Tongue (tissue), 2 donors: ENCODE data around the gene COBL. TPM values are rescaled to one million over a fixed set of nuclear protein-coding genes. Genes with fewer than 3 reads are reported as not detected.

Experiments
- DNase-seq: peaks from one replicate; pipeline ENCODE4 v3.0.0-alpha.2; 2015
- total RNA-seq: library from RNA; depleted of rRNA; stranded (reverse); fragments of >200 nt; gene quantifications from one replicate; pipeline ENCODE4 v1.2.3, GENCODE V29; 2014

Gene COBL, protein sequence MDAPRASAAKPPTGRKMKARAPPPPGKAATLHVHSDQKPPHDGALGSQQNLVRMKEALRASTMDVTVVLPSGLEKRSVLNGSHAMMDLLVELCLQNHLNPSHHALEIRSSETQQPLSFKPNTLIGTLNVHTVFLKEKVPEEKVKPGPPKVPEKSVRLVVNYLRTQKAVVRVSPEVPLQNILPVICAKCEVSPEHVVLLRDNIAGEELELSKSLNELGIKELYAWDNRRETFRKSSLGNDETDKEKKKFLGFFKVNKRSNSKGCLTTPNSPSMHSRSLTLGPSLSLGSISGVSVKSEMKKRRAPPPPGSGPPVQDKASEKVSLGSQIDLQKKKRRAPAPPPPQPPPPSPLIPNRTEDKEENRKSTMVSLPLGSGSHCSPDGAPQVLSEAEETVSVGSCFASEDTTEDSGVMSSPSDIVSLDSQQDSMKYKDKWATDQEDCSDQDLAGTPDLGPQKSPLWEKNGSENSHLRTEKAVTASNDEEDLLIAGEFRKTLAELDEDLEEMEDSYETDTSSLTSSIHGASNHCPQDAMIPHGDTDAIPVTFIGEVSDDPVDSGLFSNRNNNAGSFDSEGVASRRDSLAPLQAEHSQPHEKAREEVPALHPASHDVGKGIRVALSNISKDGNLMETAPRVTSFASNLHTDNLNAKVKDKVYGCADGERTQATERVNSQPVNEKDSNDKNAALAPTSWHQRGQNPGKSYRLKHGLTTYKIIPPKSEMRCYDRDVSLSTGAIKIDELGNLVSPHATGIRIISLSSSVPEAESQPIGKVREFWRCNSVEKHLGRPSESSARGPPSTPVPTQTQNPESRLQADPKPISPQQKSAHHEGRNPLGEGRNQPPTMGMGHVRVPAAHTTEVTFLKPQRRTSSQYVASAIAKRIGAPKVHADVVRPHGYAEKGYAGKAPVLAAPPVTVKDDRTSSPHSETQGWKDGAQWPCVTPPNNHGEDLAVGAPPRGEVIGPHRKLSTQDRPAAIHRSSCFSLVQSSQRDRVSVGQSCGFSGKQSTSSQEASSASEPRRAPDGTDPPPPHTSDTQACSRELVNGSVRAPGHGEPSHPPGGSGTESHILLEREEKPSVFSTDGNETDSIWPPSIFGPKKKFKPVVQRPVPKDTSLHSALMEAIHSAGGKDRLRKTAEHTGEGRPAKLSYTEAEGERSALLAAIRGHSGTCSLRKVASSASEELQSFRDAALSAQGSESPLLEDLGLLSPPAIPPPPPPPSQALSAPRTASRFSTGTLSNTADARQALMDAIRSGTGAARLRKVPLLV
- total RNA-seq = 87.7 TPM

DNA sequence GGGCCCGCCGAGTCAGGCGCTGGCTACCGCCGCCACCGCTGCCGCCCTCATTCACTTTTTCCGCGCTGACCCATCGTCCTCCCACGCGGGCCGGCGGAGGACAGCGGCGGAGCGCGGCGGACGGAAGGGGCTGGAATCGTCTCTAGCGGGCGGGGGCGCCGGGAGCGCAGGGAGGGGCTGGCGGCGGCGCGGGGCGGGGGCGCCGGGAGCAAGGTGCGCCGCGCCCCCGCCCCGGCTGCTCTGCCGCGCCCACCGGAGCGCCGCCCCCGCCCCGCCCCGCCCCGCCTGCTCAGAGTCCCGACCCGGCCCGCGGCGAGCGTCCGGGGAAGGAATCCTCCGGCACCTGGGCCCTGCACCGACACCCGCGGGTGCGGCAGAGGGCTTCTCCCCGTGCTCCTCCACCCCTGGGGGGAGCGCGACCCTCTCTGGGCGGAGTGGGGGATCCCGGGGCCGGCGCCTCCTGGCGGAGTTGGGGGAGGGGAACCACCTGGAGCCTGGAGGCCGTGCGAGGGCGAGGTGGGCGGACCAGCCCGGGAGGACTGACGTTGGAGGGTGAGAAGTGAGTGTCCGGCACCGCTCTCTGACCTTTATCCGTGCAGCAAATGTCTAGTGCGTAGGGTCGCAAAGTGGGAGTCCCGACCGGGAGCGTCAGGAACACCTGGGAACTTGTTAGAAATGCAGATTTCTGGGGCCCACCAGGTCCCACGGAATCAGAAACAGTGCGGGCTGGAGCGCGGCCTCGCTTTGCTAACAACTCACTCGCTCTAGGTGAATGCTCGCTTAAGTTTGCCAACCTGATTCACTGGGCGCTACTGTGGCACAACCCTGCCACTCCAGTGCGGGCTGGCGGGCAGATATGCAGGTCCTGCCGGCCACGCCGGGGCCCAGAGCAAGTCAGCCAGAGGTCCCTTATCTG, at the start of gene COBL:
COBL (minus strand) TSS at position 144 of the 916 bp plus-strand sequence. CDS start 176 bp downstream, outside the sequence.
- peak; percentile 57 for DNase-seq

DNA sequence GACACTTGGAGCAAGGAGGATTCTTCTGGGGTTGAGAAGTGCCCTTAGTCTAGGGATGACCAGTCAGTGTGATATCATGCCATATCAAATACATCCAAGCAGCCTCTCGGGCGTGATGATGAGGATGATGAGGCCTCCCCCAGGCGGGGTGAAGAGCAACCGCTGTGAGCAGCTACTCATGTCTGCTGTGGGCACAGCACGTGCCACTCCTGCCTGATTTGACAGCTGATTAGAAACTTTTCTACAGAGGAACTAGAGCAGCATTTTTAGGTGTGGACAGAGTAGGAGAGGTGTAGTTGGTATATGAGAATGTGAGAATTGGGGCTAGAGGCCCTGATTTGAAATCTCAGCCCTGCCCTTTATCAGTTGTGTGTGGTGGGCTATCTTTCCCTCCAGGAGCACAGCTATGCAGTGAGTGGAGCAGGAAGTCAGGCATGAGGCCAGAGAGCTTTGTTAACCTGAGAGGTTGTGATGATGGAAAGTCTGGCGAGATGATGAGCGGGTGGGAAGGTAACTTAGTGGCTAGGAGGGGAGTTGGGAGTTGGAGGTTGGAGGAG, 49.6 kb upstream of the COBL start:
- no peak for DNase-seq

DNA sequence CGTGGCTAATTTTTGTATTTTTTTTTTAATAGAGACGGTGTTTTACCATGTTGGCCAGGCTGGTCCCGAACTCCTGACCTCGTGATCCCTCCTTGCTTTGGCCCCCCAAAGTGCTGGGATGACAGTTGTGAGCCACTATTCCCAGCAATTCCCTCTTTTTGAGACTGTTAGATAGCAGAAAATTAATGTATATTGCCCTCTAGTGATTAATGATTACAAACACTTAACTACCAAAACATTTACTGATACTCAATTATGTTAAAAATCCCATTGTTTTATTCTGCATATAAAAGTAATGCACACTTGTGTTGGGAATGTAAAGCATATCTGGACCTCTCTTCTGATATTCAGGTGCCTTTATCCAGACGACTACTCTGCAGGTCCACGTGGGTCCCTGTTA, 41.2 kb upstream of the COBL start:
- DNase-seq = no peak

DNA sequence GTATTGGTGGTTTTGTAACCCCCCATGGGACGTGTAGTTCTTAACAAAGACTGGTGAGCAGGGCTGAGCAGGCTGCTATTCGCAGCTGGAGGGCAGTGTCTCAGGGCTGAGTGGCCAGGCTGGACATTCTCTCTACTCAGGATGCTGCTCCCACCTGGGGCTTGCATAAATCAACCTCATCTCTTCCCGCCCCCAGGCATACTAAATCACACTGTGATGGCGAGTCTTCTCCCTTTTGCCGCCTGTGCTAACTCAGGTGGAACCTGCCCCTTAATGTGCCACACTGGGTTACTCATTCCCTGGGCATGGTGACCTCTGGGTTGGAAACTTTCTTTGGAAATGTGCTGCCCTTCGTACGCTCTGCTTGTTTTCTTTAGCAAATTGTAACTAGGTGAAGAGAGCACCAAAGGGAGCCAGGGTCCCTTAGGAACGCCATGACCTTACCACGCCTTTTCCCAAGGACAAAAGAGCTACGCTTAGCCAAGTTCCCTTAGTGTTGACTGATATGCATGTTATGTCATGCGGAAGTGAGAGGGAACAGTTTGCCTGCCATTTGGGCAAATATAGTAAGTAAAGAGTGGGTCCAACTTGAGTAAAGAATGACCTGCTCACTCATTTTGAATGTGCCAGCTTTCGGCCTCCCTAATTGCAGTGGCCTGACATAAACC, 40.4 kb upstream of the COBL start:
- DNase-seq = no peak

DNA sequence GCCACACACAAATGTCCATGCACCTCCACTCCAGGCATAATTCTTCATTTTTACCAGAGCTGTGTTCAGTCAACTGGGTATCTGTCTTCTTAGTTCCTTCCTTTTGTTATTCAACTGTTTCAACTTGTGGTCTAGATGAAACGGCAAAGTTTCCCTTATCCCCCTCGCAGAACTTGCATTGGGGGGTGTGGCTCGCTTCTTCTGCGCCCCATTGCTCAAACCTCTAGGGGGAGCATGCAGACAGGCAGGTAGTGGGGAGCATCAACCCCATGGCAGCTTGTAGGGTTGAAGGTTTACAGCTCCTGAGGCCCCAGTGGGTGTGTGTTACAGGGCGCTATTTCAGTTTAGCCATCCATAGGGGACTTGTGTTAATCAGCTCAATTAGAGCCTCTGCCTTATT, 38.3 kb upstream of the COBL start:
- DNase-seq = no peak

DNA sequence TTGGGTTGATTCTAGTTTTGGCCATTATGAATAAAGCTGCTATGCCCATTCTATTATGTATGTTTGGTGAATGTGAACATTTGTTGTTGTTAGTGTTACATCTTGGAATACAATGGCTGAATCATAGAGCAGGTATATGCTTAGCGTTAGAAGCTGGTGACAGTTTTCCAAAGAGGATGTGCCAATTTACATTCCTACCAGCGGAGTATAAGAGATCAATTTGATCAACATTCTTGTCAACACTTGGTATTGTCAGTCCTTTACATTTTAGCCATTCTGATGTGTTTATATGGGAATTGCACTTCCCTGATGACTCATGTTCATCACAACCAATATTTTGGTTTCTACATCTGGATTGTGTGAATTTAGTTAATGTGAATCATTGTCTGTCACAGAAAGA, 37.8 kb upstream of the COBL start:
- DNase-seq = no peak

DNA sequence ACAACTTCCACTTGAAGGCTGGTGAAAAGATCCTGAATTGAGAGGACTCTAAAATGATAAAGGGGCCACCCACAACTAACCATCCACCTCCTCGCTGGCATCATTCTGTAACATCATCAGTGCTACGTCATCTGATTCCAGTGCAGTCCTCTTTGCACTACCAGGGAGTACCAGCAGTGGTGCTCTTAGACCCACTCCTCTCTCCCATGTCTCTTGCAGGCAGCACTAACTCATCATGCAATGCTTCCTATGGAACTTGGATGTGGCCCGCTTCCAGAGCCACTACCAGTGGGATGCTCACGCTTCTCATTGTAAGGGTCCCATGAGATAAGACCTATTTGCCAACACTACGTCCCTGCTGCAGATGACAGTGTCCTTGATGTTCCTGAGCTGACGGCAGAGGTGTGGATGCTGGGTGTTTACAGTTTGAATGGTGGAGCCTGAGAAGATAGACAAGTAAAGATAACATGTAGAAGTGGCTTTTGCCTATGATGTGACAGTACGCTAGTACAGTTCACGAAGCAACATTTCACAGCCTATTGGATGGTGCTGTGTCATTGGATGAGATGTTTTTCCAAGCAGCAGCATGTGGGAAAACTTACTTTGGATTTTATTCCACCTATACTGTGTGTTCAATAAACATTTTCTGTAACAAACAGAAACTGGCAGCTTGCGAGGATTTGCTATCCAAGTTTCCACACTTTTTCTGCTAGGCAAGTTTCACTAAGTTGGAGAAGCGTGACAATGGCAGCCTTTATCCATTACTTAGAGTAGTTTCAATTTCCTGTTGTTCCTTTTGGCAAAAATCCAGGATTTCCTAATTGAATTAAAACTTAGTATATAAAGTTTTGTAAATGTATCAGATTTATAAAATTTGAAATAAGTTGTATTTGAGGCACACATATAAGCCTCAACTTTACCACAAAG, 35.8 kb upstream of the COBL start:
- peak; percentile 80 for DNase-seq

DNA sequence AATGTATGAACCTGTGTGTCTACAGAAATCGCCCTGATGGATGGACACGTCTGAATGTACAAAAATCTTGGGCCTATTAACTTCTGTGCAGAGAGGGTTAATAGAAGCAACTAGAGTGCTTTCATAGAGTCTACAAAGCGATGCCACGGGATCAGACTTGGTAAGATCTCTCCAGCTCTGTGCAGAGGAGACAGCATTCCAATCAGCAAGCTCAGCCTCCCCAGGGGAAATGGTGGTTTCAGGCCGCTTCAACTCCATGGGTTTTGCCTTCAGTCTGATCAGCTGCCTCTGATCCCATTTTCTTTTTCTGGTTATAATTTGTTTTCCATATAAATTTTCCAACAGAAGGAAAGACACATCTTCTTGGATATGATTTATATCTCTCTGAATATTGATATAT, 35.1 kb upstream of the COBL start:
- peak; percentile 12 for DNase-seq

DNA sequence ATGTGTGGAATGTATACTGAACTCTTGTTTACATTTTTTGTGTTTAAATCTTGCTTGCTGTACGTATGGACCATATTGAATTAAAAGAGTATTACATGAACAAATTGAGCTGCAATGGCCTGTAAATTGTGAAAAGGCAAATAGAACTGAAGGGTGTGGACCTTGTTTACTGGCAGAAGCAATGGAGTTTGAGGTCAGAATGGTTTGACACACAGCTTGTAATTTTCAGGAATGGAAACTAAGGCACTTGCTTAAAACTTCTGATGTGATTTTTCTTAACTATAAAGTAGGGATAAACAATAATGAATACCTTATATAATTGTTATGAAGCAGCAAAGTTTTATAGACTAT, 33.9 kb upstream of the COBL start:
- DNase-seq = no peak

DNA sequence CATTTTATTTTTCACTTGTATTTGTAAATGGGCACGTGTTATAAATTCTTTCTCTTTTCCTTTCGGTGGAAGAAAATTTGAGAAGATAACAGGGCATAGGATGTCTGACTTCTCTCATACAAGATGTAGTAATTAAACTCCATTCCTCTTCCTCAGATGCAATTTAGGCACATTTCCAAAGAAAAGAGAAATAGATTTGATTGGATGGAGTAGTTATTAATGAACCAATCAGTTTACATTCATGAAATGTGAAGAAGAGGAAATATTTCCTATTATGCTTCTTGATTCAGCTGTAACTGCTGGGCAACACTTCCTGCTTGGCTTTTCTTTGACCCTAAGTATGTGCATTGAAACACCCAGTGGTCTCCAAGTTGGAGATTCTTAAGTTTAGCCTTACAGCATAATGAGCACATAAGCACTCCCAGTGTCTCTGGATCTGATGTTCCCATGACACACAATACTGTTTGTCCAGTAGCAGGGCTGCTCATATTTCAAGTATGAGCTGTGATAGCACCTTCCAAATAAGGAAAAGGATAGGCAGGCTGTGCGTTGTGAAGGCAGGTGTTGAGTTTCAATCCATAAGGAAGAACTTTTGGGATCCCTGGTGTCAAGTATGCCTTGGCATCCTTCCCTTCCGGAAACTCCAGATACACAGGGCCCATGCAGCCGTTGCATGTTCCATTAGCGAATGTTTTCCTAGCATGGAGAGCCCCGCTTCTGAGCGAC, 33.4 kb upstream of the COBL start:
- DNase-seq = peak; percentile 92

DNA sequence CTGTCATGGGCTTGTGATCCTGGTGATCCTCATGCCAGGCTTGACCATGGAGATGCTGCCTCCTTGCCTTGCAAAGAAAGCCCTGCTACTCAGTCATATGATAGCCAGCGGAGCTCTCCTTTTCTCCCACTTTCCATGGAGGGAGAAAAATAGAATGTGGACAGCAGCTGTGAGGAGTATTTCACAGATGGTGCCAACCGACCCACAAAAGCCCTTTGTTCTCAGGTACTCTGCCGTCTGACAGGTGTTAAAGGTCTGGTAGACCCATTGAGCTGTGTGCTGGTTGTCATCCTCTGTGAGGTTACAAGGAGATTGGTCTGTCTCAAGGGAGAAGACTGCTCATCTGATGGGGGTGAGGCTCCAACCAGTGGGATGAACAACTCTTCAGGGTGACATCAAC, 29.5 kb upstream of the COBL start:
- peak; percentile 58 for DNase-seq

DNA sequence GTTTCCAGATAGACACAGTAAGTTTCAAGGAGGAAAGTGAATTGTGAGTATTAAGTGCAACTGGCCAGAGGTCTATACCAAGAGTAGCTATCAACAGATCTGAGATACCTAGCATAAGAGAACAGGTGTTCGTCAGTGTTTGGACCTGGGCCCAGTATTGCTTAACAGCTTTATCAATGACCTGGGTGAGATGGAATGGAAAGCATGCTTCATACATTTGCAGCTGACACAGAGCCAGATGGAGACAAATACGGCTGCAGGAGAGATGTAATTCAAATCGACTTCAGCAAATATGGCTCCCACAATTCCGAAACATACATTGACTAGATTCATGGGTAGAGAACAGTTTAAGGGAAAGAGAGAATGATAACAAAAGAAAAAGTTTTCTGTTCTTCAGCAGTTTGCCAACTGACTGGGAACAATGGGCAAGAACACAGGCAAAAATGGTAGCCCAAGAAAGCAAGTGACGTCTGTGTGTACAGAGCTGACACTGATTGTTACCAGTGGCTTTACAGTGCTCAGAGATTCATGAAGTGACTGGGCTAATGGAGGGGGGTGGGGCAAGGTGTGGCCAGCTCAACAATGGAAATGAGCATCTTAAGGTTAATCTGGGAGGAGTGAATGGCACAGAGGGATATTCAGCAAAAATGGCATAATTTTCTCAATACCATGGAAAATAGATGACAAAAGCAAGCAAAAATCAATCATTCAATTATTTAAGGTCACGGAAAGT, 28.0 kb upstream of the COBL start:
- DNase-seq = peak; percentile 79

DNA sequence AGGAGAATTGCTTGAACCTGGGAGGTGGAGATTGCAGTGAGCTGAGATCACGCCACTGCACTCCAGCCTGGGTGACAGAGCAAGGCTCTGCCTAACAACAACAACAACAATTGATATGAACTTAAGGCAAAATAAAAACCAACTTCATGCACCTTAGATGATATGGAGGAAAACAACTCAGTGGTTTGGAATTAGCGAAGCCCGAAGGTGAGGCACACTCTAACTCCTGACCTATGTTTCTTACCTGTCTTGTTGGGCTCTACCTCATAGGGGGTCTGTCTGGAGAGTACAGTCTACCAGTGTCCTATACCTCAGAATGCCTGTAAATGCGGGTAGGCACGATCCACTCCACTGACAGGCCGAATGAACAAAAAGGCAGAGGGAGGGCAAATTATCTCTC, 24.3 kb upstream of the COBL start:
- no peak for DNase-seq

DNA sequence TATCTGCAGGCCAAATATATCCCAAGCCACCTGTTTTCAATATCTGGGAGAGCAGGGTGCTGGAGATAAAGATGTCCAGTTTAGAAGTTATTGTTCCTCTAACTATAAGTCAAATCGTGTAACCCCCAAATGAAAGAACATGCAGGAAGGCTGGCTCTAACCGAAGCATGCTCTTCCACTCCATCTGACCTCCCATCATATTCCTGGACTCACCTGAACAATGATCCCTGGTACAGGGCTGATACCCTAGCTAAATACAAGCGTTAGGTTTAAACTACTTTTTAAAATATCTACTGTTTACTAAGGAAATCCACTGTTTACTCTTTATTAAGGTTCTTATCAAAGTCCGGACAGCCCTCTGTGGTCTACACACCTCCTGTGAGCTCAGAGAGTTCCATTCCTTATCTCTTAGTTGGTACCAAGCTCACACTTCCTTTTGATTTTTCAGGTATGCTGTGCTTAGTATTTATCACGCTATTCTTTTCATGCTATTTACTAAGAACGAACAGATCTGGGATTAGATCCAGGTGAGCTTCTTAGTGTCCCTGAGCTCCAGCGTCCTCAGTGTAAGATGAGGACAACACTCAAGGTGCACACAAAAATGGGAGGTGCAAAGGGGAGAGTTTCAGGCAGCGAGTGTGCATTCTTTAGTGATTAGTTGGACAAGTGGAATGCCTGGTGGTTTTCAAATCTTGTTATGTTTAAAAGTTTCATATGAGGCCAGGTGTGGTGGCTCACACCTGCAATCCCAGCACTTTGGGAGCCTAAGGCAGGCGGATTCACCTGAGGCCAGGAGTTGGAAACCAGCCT, 23.6 kb upstream of the COBL start:
- no peak for DNase-seq

DNA sequence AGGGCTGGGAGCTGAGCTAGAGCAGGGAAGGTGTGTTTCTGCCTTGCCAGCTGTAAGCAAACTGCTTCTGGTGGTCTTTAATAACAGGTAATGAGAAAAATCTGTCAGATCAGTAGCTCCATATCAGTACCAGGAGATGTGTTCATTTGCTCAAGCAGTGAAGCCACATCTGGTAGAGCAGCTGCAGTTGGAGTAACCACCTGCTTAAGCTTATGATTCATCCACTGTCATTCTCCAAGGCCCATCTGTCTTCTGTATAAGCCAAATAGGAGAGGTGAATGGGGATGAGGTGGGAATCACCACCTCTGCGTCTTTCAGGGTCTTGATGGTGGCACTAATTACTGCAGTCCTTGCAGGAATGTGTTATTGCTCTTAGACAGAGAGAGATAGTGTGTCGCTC, 18.4 kb upstream of the COBL start:
- no peak for DNase-seq

DNA sequence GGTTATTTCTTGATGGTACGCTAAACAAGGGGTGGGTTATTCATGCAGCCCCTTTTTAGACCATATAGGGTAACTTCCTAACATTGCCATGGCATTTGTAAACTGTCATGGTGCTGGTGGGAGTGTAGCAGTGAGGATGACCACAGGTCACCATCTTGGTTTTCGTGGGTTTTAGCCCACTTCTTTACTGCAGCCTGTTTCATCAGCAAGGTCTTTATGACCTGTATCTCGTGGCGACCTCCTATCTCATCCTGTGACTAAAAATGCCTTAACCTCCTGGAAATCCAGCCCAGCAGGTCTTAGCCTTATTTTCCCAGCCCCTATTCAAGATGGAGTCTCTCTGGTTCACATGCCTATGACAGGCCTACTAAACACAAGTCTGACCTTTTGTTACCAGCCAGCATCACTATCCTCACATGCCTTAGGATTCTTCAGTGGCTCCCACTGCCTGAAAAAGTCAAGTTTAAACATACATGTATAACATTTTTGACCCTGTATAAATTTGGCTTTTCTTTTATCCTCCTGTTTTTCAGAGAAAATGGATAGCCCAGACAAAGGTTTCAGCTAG, 13.2 kb upstream of the COBL start:
- DNase-seq = no peak

DNA sequence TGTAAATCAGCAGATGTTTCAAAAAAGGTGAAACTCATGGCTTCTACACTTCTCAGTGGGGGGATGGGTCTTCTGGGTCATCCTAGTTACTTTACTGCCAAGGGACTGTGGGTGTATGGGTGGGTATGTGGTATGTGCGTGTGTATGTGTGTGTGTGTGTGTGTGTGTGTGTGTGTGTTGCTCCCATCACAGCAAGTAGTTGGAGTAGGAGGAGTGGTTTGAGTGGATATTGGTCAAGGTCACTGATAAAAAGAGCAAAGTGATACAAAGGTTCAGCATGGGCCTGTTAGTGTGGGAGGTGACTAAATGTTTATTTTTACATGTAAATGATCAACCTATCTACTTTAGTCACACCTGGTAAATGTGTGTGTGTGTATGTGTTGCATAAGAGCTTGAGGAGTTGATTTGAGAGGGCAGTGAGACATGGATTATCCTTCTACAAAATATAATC, 11.8 kb upstream of the COBL start:
- DNase-seq = no peak
